Measurements from ENCODE around the gene MTSS2. TPM values are rescaled to one million over a fixed set of nuclear protein-coding genes. Genes with fewer than 3 reads are reported as not detected.

MTSS2 gene
- total and polyA plus RNA-seq, 4 donors = 33.8 to 345 (median 169) TPM

- H3K9me3 ChIP-seq (ENCODE audit: control insufficient read depth, insufficient read depth, low read length) = peaks cover 1% of the 10 kb centered on the region
- H3K36me3 ChIP-seq (ENCODE audit: control insufficient read depth, insufficient read depth, low read length) = peaks cover 81% of the 10 kb centered on the region
- H3K4me1 ChIP-seq (ENCODE audit: control insufficient read depth, insufficient read depth, low read length) = peaks cover 20% of the 10 kb centered on the region
- no peak overlapping the region for H3K4me3 ChIP-seq (ENCODE audit: low read depth, low read length)
- H3K27me3 ChIP-seq (ENCODE audit: control insufficient read depth, insufficient read depth, low read length) = no peaks in the 10 kb centered on the region
- no peak overlapping the region for H3K27ac ChIP-seq (ENCODE audit: low read depth, low read length)
- DNase-seq (ENCODE audit: low read depth in 4 of 6, low spot score in 6 of 6) = no peak
- 90% methylated on average over 6 of the region's 13 CpGs for WGBS (ENCODE audit: insufficient coverage)
These were observed 22.8 kb downstream of the MTSS2 start for GRCh38 chr16:70662991-70663523.

GRCh38 chr16:70661918-70662641, 23.8 kb downstream of the MTSS2 start:
- Histone ChIP-seq H3K27me3 (ENCODE audit: control insufficient read depth, insufficient read depth, low read length) (no peaks in the 10 kb centered on the region), H3K27ac (ENCODE audit: low read depth, low read length) (peak overlapping the region; percentile 29), H3K4me1 (ENCODE audit: control insufficient read depth, insufficient read depth, low read length) (peaks cover 20% of the 10 kb centered on the region), H3K9me3 (ENCODE audit: control insufficient read depth, insufficient read depth, low read length) (peaks cover 1% of the 10 kb centered on the region), H3K4me3 (ENCODE audit: low read depth, low read length) (no peak overlapping the region), H3K36me3 (ENCODE audit: control insufficient read depth, insufficient read depth, low read length) (peaks cover 72% of the 10 kb centered on the region)
- peak in 2 of 6 donors; percentile 67 to 74 for DNase-seq (ENCODE audit: low read depth in 4 of 6, low spot score in 6 of 6)
- WGBS (ENCODE audit: insufficient coverage) = 43% methylated on average over 21 of the region's 21 CpGs

- H3K27ac ChIP-seq (ENCODE audit: low read depth, low read length) = peak overlapping the region; percentile 29
- WGBS (ENCODE audit: insufficient coverage) = 59% methylated on average over 12 of the region's 17 CpGs
- H3K4me1 ChIP-seq (ENCODE audit: control insufficient read depth, insufficient read depth, low read length) = peaks cover 20% of the 10 kb centered on the region
- no peak for DNase-seq (ENCODE audit: low read depth in 4 of 6, low spot score in 6 of 6)
- no peaks in the 10 kb centered on the region for H3K27me3 ChIP-seq (ENCODE audit: control insufficient read depth, insufficient read depth, low read length)
- H3K36me3 ChIP-seq (ENCODE audit: control insufficient read depth, insufficient read depth, low read length) = peaks cover 72% of the 10 kb centered on the region
- H3K4me3 ChIP-seq (ENCODE audit: low read depth, low read length) = no peak overlapping the region
- no peaks in the 10 kb centered on the region for H3K9me3 ChIP-seq (ENCODE audit: control insufficient read depth, insufficient read depth, low read length)
These were observed 24.3 kb downstream of the MTSS2 start for GRCh38 chr16:70661534-70661917.

GRCh38 chr16:70660672-70661350, 25.0 kb downstream of the MTSS2 start:
- Histone ChIP-seq H3K9me3 (ENCODE audit: control insufficient read depth, insufficient read depth, low read length) (no peaks in the 10 kb centered on the region), H3K4me1 (ENCODE audit: control insufficient read depth, insufficient read depth, low read length) (peaks cover 20% of the 10 kb centered on the region), H3K36me3 (ENCODE audit: control insufficient read depth, insufficient read depth, low read length) (peaks cover 65% of the 10 kb centered on the region), H3K4me3 (ENCODE audit: low read depth, low read length) (no peak overlapping the region), H3K27me3 (ENCODE audit: control insufficient read depth, insufficient read depth, low read length) (no peaks in the 10 kb centered on the region), H3K27ac (ENCODE audit: low read depth, low read length) (no peak overlapping the region)
- DNase-seq (ENCODE audit: low read depth in 4 of 6, low spot score in 6 of 6) = peak in 1 of 6 donors; percentile 8
- 67% methylated on average over 3 of the region's 7 CpGs for WGBS (ENCODE audit: insufficient coverage)

GRCh38 chr16:70659953-70660671, 25.7 kb downstream of the MTSS2 start:
- no peak overlapping the region for H3K27ac ChIP-seq (ENCODE audit: low read depth, low read length)
- no peaks in the 10 kb centered on the region for H3K9me3 ChIP-seq (ENCODE audit: control insufficient read depth, insufficient read depth, low read length)
- H3K4me1 ChIP-seq (ENCODE audit: control insufficient read depth, insufficient read depth, low read length) = peaks cover 20% of the 10 kb centered on the region
- WGBS (ENCODE audit: insufficient coverage) = 75% methylated on average over 14 of the region's 16 CpGs
- H3K27me3 ChIP-seq (ENCODE audit: control insufficient read depth, insufficient read depth, low read length) = no peaks in the 10 kb centered on the region
- no peak for DNase-seq (ENCODE audit: low read depth in 4 of 6, low spot score in 6 of 6)
- H3K4me3 ChIP-seq (ENCODE audit: low read depth, low read length) = no peak overlapping the region
- H3K36me3 ChIP-seq (ENCODE audit: control insufficient read depth, insufficient read depth, low read length) = peaks cover 58% of the 10 kb centered on the region

- Histone ChIP-seq H3K9me3 (ENCODE audit: control insufficient read depth, insufficient read depth, low read length) (no peaks in the 10 kb centered on the region), H3K4me3 (ENCODE audit: low read depth, low read length) (no peak overlapping the region), H3K27ac (ENCODE audit: low read depth, low read length) (no peak overlapping the region), H3K4me1 (ENCODE audit: control insufficient read depth, insufficient read depth, low read length) (peaks cover 20% of the 10 kb centered on the region), H3K27me3 (ENCODE audit: control insufficient read depth, insufficient read depth, low read length) (no peaks in the 10 kb centered on the region), H3K36me3 (ENCODE audit: control insufficient read depth, insufficient read depth, low read length) (peaks cover 53% of the 10 kb centered on the region)
- no peak for DNase-seq (ENCODE audit: low read depth in 4 of 6, low spot score in 6 of 6)
- WGBS (ENCODE audit: insufficient coverage) = 86% methylated on average over 10 of the region's 12 CpGs
These were observed 26.3 kb downstream of the MTSS2 start for GRCh38 chr16:70659546-70659945.

- peaks cover 26% of the 10 kb centered on the region for H3K4me1 ChIP-seq (ENCODE audit: control insufficient read depth, insufficient read depth, low read length)
These were observed 26.9 kb downstream of the MTSS2 start for GRCh38 chr16:70658921-70659320.

GRCh38 chr16:70657956-70658355, 27.9 kb downstream of the MTSS2 start:
- WGBS (ENCODE audit: insufficient coverage) = 70% methylated on average over 4 of the region's 7 CpGs

More at GRCh38 chr16:70658921-70659320, 26.9 kb downstream of the MTSS2 start:
- Histone ChIP-seq H3K36me3 (ENCODE audit: control insufficient read depth, insufficient read depth, low read length) (peaks cover 49% of the 10 kb centered on the region), H3K27me3 (ENCODE audit: control insufficient read depth, insufficient read depth, low read length) (no peaks in the 10 kb centered on the region), H3K9me3 (ENCODE audit: control insufficient read depth, insufficient read depth, low read length) (no peaks in the 10 kb centered on the region), H3K27ac (ENCODE audit: low read depth, low read length) (no peak overlapping the region), H3K4me3 (ENCODE audit: low read depth, low read length) (no peak overlapping the region)
- WGBS (ENCODE audit: insufficient coverage) = 73% methylated on average over 3 of the region's 5 CpGs
- DNase-seq (ENCODE audit: low read depth in 4 of 6, low spot score in 6 of 6) = no peak

GRCh38 chr16:70656712-70657263, 29.1 kb downstream of the MTSS2 start:
- WGBS (ENCODE audit: insufficient coverage) = 60% methylated on average over 22 of the region's 22 CpGs
- H3K4me1 ChIP-seq (ENCODE audit: control insufficient read depth, insufficient read depth, low read length) = peaks cover 9% of the 10 kb centered on the region
- no peak overlapping the region for H3K27ac ChIP-seq (ENCODE audit: low read depth, low read length)
- H3K4me3 ChIP-seq (ENCODE audit: low read depth, low read length) = no peak overlapping the region
- H3K9me3 ChIP-seq (ENCODE audit: control insufficient read depth, insufficient read depth, low read length) = no peaks in the 10 kb centered on the region
- no peaks in the 10 kb centered on the region for H3K27me3 ChIP-seq (ENCODE audit: control insufficient read depth, insufficient read depth, low read length)
- DNase-seq (ENCODE audit: low read depth in 4 of 6, low spot score in 6 of 6) = no peak
- H3K36me3 ChIP-seq (ENCODE audit: control insufficient read depth, insufficient read depth, low read length) = peaks cover 28% of the 10 kb centered on the region

More at GRCh38 chr16:70657956-70658355, 27.9 kb downstream of the MTSS2 start:
- H3K27ac ChIP-seq (ENCODE audit: low read depth, low read length) = no peak overlapping the region
- no peak for DNase-seq (ENCODE audit: low read depth in 4 of 6, low spot score in 6 of 6)
- H3K36me3 ChIP-seq (ENCODE audit: control insufficient read depth, insufficient read depth, low read length) = peaks cover 39% of the 10 kb centered on the region
- H3K27me3 ChIP-seq (ENCODE audit: control insufficient read depth, insufficient read depth, low read length) = no peaks in the 10 kb centered on the region
- no peak overlapping the region for H3K4me3 ChIP-seq (ENCODE audit: low read depth, low read length)
- H3K4me1 ChIP-seq (ENCODE audit: control insufficient read depth, insufficient read depth, low read length) = peaks cover 21% of the 10 kb centered on the region
- H3K9me3 ChIP-seq (ENCODE audit: control insufficient read depth, insufficient read depth, low read length) = no peaks in the 10 kb centered on the region

Measured in spinal cord (tissue), 10 donors.